Mesodermal cell (in vitro differentiated cells): ENCODE data around the gene PPFIA4.

Experiments used
- H3K27ac ChIP-seq: 2 replicates; pipeline ENCODE4 v1.7.0; 2013; ENCODE audit warnings: mild to moderate bottlenecking, low read depth, low read length, moderate library complexity; ENCODE audit not compliant: severe bottlenecking
- H3K36me3 ChIP-seq: 2 replicates; pipeline ENCODE4 v1.7.1; 2013; ENCODE audit warnings: mild to moderate bottlenecking, low read length, moderate library complexity; ENCODE audit not compliant: control insufficient read depth, insufficient read depth
- H3K4me1 ChIP-seq: one replicate; pipeline ENCODE4 v1.7.1; 2013; ENCODE audit warnings: mild to moderate bottlenecking, low read length; ENCODE audit not compliant: insufficient read depth, control insufficient read depth, poor library complexity, severe bottlenecking
- H3K4me3 ChIP-seq: 2 replicates; pipeline ENCODE4 v1.7.0; 2013; ENCODE audit warnings: low read length, control low read depth, mild to moderate bottlenecking; ENCODE audit not compliant: insufficient read depth, poor library complexity, severe bottlenecking; ENCODE audit errors: extremely low read depth
- H3K9me3 ChIP-seq: 2 replicates; pipeline ENCODE4 v1.7.1; 2013; ENCODE audit warnings: mild to moderate bottlenecking, low read length, moderate library complexity; ENCODE audit not compliant: control insufficient read depth
- WGBS, 2 experiments: methylation state at CpG; one replicate each; pipeline ENCODE4 v1.1.5; 2013; ENCODE audit warnings: missing lambda C conversion rate in 2 of 2; ENCODE audit not compliant: insufficient coverage in 2 of 2; 5-methylcytosine and 5-hydroxymethylcytosine counted together

PPFIA4 gene

GRCh38 chr1:203060115-203060514, 33.8 kb downstream of the PPFIA4 start:
- no peak overlapping the region for H3K27ac ChIP-seq
- no peaks in the 10 kb centered on the region for H3K4me1 ChIP-seq
- H3K9me3 ChIP-seq, result no peaks in the 10 kb centered on the region
- no peak overlapping the region for H3K4me3 ChIP-seq
- no peaks in the 10 kb centered on the region for H3K36me3 ChIP-seq
- 98% methylated on average over 11 of the region's 11 CpGs for WGBS, 2 experiments

DNA sequence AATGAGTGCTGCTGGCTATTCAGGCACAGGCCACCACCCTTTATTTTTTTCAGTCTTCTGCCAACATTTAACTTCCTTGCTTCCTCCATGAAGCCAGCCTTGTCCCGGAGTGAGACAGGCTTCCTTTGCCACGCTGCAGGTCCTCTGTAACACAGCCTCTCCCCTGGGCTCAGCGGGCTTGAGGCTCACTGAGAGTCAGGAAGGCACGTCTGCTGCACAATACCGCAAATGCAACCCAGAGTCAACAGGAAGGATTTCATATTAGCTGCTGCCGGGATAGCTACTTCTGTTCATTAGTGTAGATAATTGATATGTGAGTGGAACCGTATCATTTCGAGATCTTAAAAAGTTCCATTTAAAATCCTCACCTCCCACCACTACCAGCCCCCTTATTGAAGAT, 37.0 kb downstream of the PPFIA4 start:
- no peaks in the 10 kb centered on the region for H3K4me1 ChIP-seq
- H3K4me3 ChIP-seq, result no peak overlapping the region
- no peak overlapping the region for H3K27ac ChIP-seq
- WGBS, 2 experiments, result 86 to 93% methylated on average over 5 of the region's 8 CpGs
- no peaks in the 10 kb centered on the region for H3K36me3 ChIP-seq
- no peaks in the 10 kb centered on the region for H3K9me3 ChIP-seq

DNA sequence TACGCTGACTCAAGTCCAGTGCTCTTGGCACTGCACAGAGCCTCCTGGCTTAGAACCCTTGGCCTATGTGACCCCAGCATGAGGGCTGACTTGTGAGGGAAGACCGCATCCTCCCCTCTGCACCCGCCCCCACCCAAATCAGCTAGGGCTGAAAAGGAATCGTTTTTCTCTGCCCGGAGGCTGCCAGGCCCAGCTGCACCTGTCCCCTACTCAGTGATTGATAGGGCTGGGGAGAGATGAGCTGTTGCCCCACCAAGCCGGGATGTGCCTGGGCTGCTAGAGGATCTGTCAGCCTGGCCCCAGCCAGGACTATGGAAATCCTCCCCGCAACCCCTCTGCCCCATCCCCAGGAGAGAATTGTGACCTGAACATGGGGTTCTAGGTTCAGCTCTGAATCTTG, 38.9 kb downstream of the PPFIA4 start:
- no peaks in the 10 kb centered on the region for H3K4me1 ChIP-seq

DNA sequence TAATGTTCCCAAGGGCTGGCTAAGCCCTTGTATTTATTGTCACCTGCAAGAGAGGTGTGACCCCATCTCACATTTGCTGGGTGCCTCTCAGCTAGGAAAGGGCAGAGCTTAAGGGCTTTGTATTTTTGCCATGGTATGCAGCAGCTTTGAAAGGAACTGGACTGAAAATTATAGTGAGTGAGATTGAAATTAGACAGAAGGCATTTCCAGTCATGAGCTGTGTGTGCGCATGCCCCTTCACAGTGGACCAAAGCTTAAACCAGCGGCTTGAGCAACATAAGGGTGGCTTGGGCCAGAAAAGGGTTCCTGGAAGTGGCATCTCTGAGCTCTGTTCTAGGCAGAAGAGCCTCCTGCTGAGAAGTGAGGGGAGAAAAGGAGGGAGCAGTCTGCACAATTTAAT, 39.7 kb downstream of the PPFIA4 start:
- Histone ChIP-seq H3K36me3 (no peaks in the 10 kb centered on the region), H3K4me1 (no peaks in the 10 kb centered on the region), H3K9me3 (no peaks in the 10 kb centered on the region), H3K4me3 (no peak overlapping the region), H3K27ac (no peak overlapping the region)
- WGBS, 2 experiments, result 88 to 96% methylated on average over 2 of the region's 2 CpGs

More for the DNA sequence above, 38.9 kb downstream of the PPFIA4 start:
- Histone ChIP-seq H3K27ac (no peak overlapping the region), H3K9me3 (no peaks in the 10 kb centered on the region), H3K4me3 (no peak overlapping the region), H3K36me3 (no peaks in the 10 kb centered on the region)
- 79 to 100% methylated on average over 4 of the region's 7 CpGs for WGBS, 2 experiments

DNA sequence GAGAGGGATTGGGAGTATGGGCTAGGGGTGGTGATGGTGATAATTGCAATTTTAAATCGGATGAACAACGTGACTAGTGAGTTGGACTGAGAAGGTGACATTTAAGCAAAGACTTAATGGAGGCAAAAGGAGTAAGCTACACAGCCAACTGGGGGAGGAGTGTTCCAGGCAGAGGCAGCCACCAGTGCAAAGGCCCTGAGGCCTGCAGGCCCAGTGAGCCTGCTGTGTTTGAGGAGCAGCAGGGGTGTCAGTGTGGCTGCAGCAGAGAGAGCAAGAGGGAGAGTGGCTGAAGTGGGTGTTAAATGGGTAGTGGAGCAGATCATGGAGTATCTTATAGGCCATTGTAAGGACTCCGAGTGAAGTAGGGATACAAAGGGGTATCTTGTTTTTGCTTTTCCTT, 40.7 kb downstream of the PPFIA4 start:
- H3K4me1 ChIP-seq, result no peaks in the 10 kb centered on the region
- 90 to 94% methylated on average over 2 to 3 of the region's 3 CpGs for WGBS, 2 experiments
- no peaks in the 10 kb centered on the region for H3K9me3 ChIP-seq
- no peak overlapping the region for H3K4me3 ChIP-seq
- no peaks in the 10 kb centered on the region for H3K36me3 ChIP-seq
- no peak overlapping the region for H3K27ac ChIP-seq

- Histone ChIP-seq H3K36me3 (no peaks in the 10 kb centered on the region), H3K4me1 (no peaks in the 10 kb centered on the region), H3K9me3 (no peaks in the 10 kb centered on the region), H3K27ac (no peak overlapping the region), H3K4me3 (no peak overlapping the region)
- WGBS, 2 experiments, result 73 to 75% methylated on average over 1 to 3 of the region's 4 CpGs
Measured at GRCh38 chr1:203069030-203069747, 42.9 kb downstream of the PPFIA4 start.

GRCh38 chr1:203072002-203072602, 45.8 kb downstream of the PPFIA4 start:
- H3K27ac ChIP-seq, result no peak overlapping the region

DNA sequence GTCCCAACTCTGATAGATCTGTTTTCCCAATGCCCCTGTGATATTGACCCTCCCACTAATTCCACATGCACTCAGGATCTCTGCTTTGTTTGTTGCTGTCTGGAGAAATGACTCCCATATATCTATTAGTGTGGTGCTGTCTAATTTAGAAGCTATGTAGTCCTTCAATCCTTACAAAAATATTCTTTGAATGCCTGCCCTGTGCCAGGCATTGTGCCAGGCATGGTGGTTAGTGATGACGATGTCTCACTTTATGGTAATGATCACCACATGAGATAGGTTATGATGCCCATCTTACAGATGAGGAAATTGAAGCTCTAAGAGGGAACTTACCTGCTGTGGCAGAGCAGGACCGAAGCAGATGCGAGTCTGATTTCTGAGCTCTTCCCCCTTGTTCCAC, 46.6 kb downstream of the PPFIA4 start:
- Histone ChIP-seq H3K27ac (no peak overlapping the region), H3K4me1 (no peaks in the 10 kb centered on the region), H3K4me3 (no peak overlapping the region), H3K9me3 (no peaks in the 10 kb centered on the region), H3K36me3 (no peaks in the 10 kb centered on the region)
- no CpG with 5 or more reads among the region's 3 CpGs for WGBS, 2 experiments

More at GRCh38 chr1:203072002-203072602, 45.8 kb downstream of the PPFIA4 start:
- H3K4me3 ChIP-seq, result no peak overlapping the region
- H3K9me3 ChIP-seq, result no peaks in the 10 kb centered on the region
- no peaks in the 10 kb centered on the region for H3K4me1 ChIP-seq
- H3K36me3 ChIP-seq, result no peaks in the 10 kb centered on the region
- WGBS, 2 experiments, result 86 to 94% methylated on average over 6 of the region's 7 CpGs

- no peaks in the 10 kb centered on the region for H3K9me3 ChIP-seq
- H3K4me1 ChIP-seq, result no peaks in the 10 kb centered on the region
- H3K4me3 ChIP-seq, result no peak overlapping the region
- H3K36me3 ChIP-seq, result no peaks in the 10 kb centered on the region
- WGBS, 2 experiments, result 90 to 100% methylated on average over 1 to 2 of the region's 2 CpGs
- H3K27ac ChIP-seq, result no peak overlapping the region
Measured at GRCh38 chr1:203073469-203073868, 47.2 kb downstream of the PPFIA4 start.

GRCh38 chr1:203074610-203075009, 48.3 kb downstream of the PPFIA4 start:
- Histone ChIP-seq H3K4me3 (no peak overlapping the region), H3K36me3 (no peaks in the 10 kb centered on the region), H3K27ac (no peak overlapping the region), H3K9me3 (no peaks in the 10 kb centered on the region), H3K4me1 (no peaks in the 10 kb centered on the region)

DNA sequence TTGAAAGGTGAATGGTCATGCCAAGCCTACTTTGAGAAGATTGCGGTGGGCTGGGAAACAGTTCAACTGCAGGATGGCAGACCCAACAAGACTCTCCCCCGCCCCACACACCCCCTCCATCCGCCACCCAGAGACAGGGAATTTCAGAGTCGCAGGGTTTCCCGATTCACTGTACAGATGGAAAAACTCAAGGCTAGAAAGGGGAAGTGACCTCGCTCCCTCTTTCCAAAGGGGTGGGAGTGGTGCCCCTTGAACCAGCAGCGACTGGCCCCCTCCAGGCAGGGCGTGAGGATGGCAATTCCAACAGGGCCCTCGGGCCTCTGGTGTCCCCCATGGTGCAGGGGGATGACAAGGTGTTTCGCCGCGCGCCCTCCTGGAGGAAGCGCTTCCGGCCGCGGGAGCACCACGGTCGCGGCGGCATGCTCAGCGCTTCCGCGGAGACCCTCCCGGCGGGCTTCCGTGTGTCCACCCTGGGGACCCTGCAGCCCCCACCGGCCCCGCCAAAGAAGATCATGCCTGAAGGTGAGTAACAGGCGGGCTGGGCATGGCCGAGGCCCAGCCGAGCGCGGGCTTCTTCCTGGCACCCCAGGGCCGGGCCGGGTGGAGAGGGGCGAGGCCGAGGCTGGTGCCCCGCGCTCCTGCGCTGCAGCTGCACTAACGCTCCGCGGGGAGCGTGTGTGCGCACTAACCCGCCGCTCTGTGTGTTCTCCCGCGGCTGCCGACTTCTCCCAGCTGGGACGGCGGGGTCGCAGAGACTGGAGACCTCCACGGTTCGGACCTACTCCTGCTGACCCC, 49.1 kb downstream of the PPFIA4 start:
- no peaks in the 10 kb centered on the region for H3K36me3 ChIP-seq
- no peak overlapping the region for H3K27ac ChIP-seq
- H3K9me3 ChIP-seq, result no peaks in the 10 kb centered on the region
- no peaks in the 10 kb centered on the region for H3K4me1 ChIP-seq
- peak overlapping the region; percentile 29 for H3K4me3 ChIP-seq
- 15 to 17% methylated on average over 50 of the region's 56 CpGs for WGBS, 2 experiments
